Stimulated activated CD8-positive, alpha-beta memory T cell treated with anti-CD3 and anti-CD28 coated beads, Interleukin-12 subunit alpha, Interleukin-12 subunit beta, amount 100 ng/mL, for 4 hours (primary cell): Measurements from ENCODE around the gene RBM20.

Source experiments
- DNase-seq: peaks from one replicate; pipeline ENCODE4 v3.0.0-alpha.2; 2020; ENCODE audit warnings: low read depth

RBM20 gene

GRCh38 chr10:110871298-110872084, 227.4 kb downstream of the RBM20 start, which contains the start of gene PDCD4:
Gene PDCD4 (plus strand): TSS chr10:110871928. CDS start chr10:110876028, 4,100 bp downstream.
- peak; percentile 88 for DNase-seq

GRCh38 chr10:110872145-110872983, 228.2 kb downstream of the RBM20 start:
- DNase-seq: peak; percentile 53

GRCh38 chr10:110872984-110873923, 229.1 kb downstream of the RBM20 start:
- DNase-seq: no peak

GRCh38 chr10:110873951-110874350, 229.8 kb downstream of the RBM20 start:
- DNase-seq: no peak

GRCh38 chr10:110876000-110876399, 231.9 kb downstream of the RBM20 start:
- DNase-seq: no peak

- DNase-seq: no peak
These were observed 232.7 kb downstream of the RBM20 start for GRCh38 chr10:110876788-110877187.

- DNase-seq: no peak
These were observed 235.9 kb downstream of the RBM20 start for GRCh38 chr10:110880012-110880411.

- DNase-seq: no peak
These were observed 237.1 kb downstream of the RBM20 start for GRCh38 chr10:110881247-110881646.

GRCh38 chr10:110881905-110882304, 237.8 kb downstream of the RBM20 start:
- DNase-seq: no peak

- DNase-seq: no peak
These were observed 239.8 kb downstream of the RBM20 start for GRCh38 chr10:110883924-110884323.

- no peak for DNase-seq
These were observed 242.0 kb downstream of the RBM20 start for GRCh38 chr10:110885932-110886674.

GRCh38 chr10:110887560-110887959, 243.4 kb downstream of the RBM20 start:
- no peak for DNase-seq
